Esophagus squamous epithelium (tissue), 4 donors: Measurements from ENCODE around the gene UBC.

Source experiments
- POLR2A ChIP-seq, 4 donors: fragments of 450-650 bp; IDR thresholded peaks; one replicate each; pipeline ENCODE4 v1.6.1; 2017; ENCODE audit warnings: antibody characterized with exemption in 4 of 4, mild to moderate bottlenecking in 4 of 4, moderate library complexity in 3 of 4
- TF ChIP-seq, protein P1 (sequence below), 6 experiments: fragments of 450-650 bp in 4 of 6; fragments of 200-600 bp in 2 of 6; sonication (generic) in 2 of 6; IDR thresholded peaks; one replicate each; pipeline ENCODE4 v1.5.1; 2016 to 2019; ENCODE audit warnings: antibody characterized with exemption in 6 of 6, mild to moderate bottlenecking in 4 of 6, moderate library complexity in 4 of 6

DNA sequence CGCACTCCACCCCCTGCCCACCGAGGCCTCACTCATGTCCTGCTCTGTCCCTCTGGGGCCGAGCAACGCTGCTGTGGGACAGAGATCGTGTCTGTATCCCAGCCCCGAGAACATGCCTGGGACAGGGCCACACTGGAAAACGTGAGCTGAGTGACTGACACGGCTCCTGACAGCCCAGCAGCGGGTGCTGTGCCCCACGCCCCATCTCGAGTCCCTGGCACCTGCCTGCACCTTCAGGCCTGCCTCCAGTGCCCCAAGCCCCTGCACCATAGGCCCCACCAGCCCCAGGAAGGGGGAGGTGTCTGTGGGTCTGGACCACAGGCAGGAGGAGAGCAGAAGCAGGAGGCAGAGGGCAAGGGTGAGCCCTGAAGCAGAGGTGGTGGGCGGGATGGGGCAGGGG lies 34.6 kb upstream of the UBC start:
- no peak for TF ChIP-seq POLR2A (IDR thresholded peaks at IDR 0.05)
- TF ChIP-seq, protein P1, sequence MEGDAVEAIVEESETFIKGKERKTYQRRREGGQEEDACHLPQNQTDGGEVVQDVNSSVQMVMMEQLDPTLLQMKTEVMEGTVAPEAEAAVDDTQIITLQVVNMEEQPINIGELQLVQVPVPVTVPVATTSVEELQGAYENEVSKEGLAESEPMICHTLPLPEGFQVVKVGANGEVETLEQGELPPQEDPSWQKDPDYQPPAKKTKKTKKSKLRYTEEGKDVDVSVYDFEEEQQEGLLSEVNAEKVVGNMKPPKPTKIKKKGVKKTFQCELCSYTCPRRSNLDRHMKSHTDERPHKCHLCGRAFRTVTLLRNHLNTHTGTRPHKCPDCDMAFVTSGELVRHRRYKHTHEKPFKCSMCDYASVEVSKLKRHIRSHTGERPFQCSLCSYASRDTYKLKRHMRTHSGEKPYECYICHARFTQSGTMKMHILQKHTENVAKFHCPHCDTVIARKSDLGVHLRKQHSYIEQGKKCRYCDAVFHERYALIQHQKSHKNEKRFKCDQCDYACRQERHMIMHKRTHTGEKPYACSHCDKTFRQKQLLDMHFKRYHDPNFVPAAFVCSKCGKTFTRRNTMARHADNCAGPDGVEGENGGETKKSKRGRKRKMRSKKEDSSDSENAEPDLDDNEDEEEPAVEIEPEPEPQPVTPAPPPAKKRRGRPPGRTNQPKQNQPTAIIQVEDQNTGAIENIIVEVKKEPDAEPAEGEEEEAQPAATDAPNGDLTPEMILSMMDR (IDR thresholded peaks at IDR 0.05) = no peak
